T-cell (primary cell): Measurements from ENCODE around the gene H2BK1. TPM values are rescaled to one million over a fixed set of nuclear protein-coding genes. Genes with fewer than 3 reads are reported as not detected.

Source experiments
- ATAC-seq, 4 experiments: fragments of 200-7000 bp in 3 of 4; fragments of 150-1000 bp in 1 of 4; cut with Tn5 transposase; replicated peaks in 1 of 4; 1 replicate in 3 of 4; 2 replicates in 1 of 4; pipeline ENCODE4 v1.10.0; 2021; ENCODE audit warnings: moderate library complexity in 3 of 4, mild to moderate bottlenecking in 2 of 4, moderate number of reproducible peaks in 1 of 4
- CTCF ChIA-PET, 2 donors: fragments of 300-600 bp; sonication (Branson Sonifier 250); formaldehyde crosslinking; loops; one replicate each; lab custom pipeline; 2022; ENCODE audit warnings: antibody characterized with exemption in 2 of 2; lab: Charles Lee
- POLR2A ChIA-PET, 2 donors: fragments of 300-600 bp; sonication (Branson Sonifier 250); formaldehyde crosslinking; loops; one replicate each; lab custom pipeline; 2022; ENCODE audit warnings: antibody characterized with exemption in 2 of 2; lab: Charles Lee
- DNase-seq, 35 experiments: peaks; one replicate each; pipeline versions ENCODE4 v3.0.0 to v3.0.0-alpha.2; 2013 to 2023
- H3K27ac ChIP-seq: one replicate; pipeline ENCODE4 v1.5.1; 2013; ENCODE audit warnings: low read length
- H3K27me3 ChIP-seq, 2 experiments: replicated peaks in 1 of 2; 1 replicate in 1 of 2; 2 replicates in 1 of 2; pipeline versions ENCODE4 v1.6.1 to v1.7.0; 2013; ENCODE audit warnings: low read length in 1 of 2, mixed read lengths in 1 of 2; ENCODE audit not compliant: control insufficient read depth in 2 of 2, insufficient read depth in 2 of 2; ENCODE audit errors: extremely low read depth in 1 of 2
- H3K36me3 ChIP-seq, 2 donors: 1 replicate in 1 of 2; 2 replicates in 1 of 2; pipeline versions ENCODE4 v1.6.1 to v1.7.0; 2013; ENCODE audit warnings: low read length in 1 of 2; ENCODE audit not compliant: control insufficient read depth in 2 of 2, insufficient read depth in 1 of 2; ENCODE audit errors: extremely low read depth in 1 of 2
- H3K4me1 ChIP-seq, 2 experiments: 1 replicate in 1 of 2; 2 replicates in 1 of 2; pipeline versions ENCODE4 v1.6.1 to v1.7.0; 2013; ENCODE audit warnings: low read length in 2 of 2, mixed read lengths in 1 of 2; ENCODE audit not compliant: insufficient read depth in 2 of 2, control insufficient read depth in 1 of 2; ENCODE audit errors: extremely low read depth in 1 of 2
- H3K4me3 ChIP-seq, 2 donors: 1 replicate in 1 of 2; 2 replicates in 1 of 2; pipeline versions ENCODE4 v1.5.1 to v1.7.0; 2013; ENCODE audit warnings: mild to moderate bottlenecking in 2 of 2, low read length in 1 of 2, moderate library complexity in 1 of 2; ENCODE audit not compliant: control insufficient read depth in 1 of 2; ENCODE audit errors: extremely low read depth in 1 of 2
- H3K9me3 ChIP-seq: 2 replicates; pipeline ENCODE4 v1.7.0; 2013
- H3K27ac Mint-ChIP-seq, 2 donors: one replicate each; pipeline ENCODE4 v1.8.0; 2020 to 2021; ENCODE audit warnings: mild to moderate bottlenecking in 2 of 2, mixed read lengths in 2 of 2
- H3K27me3 Mint-ChIP-seq, 2 donors: one replicate each; pipeline ENCODE4 v1.8.0; 2021 to 2022; ENCODE audit warnings: mixed read lengths in 2 of 2
- H3K36me3 Mint-ChIP-seq: one replicate; pipeline ENCODE4 v1.8.0; 2021; ENCODE audit warnings: mixed read lengths
- H3K4me1 Mint-ChIP-seq, 3 donors: one replicate each; pipeline ENCODE4 v1.8.0; 2020 to 2022; ENCODE audit warnings: mixed read lengths in 3 of 3, mild to moderate bottlenecking in 1 of 3
- H3K4me3 Mint-ChIP-seq, 3 donors: one replicate each; pipeline ENCODE4 v1.8.0; 2020 to 2022; ENCODE audit warnings: mild to moderate bottlenecking in 3 of 3, mixed read lengths in 3 of 3, moderate library complexity in 3 of 3
- H3K9me3 Mint-ChIP-seq, 3 donors: one replicate each; pipeline ENCODE4 v1.8.0; 2020 to 2022; ENCODE audit warnings: mixed read lengths in 3 of 3
- WGBS: methylation state at CpG from one replicate; pipeline ENCODE4 v1.1.5; 2013; ENCODE audit warnings: missing lambda C conversion rate; ENCODE audit not compliant: insufficient coverage; 5-methylcytosine and 5-hydroxymethylcytosine counted together
- total RNA-seq, 35 experiments: library from RNA in 6 of 35; stranded (reverse) in 6 of 35; fragments of 120-200 nt in 1 of 35; gene quantifications; one replicate each; pipeline versions ENCODE4 v1.2.1 to v1.2.4 and lab custom pipeline; 2013 to 2026

The H2BK1 gene
- total RNA-seq, 5 donors from 2014 or later (not counting 1 experiment from before 2014, with no cell fraction given) = 3.1 to 7.7 (median 5.1) TPM

DNA sequence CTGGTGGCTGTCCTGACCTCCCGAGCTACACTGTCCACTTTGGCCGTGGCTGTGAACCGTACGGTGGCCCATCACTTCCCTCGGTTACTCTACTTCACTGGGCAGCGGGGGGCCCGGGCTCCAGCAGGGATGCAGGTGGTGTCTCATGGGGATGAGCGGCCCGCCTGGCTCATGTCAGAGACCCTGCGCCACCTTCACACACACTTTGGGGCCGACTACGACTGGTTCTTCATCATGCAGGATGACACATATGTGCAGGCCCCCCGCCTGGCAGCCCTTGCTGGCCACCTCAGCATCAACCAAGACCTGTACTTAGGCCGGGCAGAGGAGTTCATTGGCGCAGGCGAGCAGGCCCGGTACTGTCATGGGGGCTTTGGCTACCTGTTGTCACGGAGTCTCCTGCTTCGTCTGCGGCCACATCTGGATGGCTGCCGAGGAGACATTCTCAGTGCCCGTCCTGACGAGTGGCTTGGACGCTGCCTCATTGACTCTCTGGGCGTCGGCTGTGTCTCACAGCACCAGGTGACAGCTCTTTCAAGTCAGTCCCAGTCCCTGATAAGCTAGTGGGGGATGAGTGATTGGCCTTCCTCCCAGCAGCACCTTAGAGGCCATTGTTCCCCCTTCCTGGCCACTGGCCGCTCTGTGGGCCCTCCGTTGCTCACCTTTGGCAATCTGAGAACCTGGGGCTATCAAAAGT lies 25.0 kb upstream of the H2BK1 start:
- H3K9me3 ChIP-seq = no peaks in the 10 kb centered on the region
- ChIA-PET CTCF (no interaction called here), POLR2A (interaction anchor here in 1 of 2 donors (1.0 kb wide), 1 partner anchor 13 kb away, joined by 7 read pairs; no protein-coding TSS in a partner anchor)
- peak overlapping the region in 2 of 3 donors; percentile 3 to 96 for H3K4me3 Mint-ChIP-seq
- H3K27me3 Mint-ChIP-seq = no peaks in the 10 kb centered on the region
- no peaks in the 10 kb centered on the region for H3K9me3 Mint-ChIP-seq
- H3K36me3 ChIP-seq = peaks cover 6 to 53% of the 10 kb centered on the region in 2 donors
- H3K27me3 ChIP-seq = no peaks in the 10 kb centered on the region
- 97% methylated on average over 27 of the region's 28 CpGs for WGBS
- no peak overlapping the region for H3K27ac ChIP-seq
- H3K4me3 ChIP-seq = no peak overlapping the region
- ATAC-seq (no peak), DNase-seq (no peak)
- H3K4me1 Mint-ChIP-seq = peaks cover 36 to 41% (median 38%) of the 10 kb centered on the region in 3 donors
- peaks cover 9% of the 10 kb centered on the region for H3K36me3 Mint-ChIP-seq
- H3K4me1 ChIP-seq = peaks cover 6 to 33% of the 10 kb centered on the region in 2 experiments
- H3K27ac Mint-ChIP-seq = no peak overlapping the region

DNA sequence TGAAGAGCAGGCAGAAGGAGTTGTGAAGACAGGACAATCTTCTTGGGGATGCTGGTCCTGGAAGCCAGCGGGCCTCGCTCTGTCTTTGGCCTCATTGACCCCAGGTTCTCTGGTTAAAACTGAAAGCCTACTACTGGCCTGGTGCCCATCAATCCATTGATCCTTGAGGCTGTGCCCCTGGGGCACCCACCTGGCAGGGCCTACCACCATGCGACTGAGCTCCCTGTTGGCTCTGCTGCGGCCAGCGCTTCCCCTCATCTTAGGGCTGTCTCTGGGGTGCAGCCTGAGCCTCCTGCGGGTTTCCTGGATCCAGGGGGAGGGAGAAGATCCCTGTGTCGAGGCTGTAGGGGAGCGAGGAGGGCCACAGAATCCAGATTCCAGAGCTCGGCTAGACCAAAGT lies 23.5 kb upstream of the H2BK1 start:
- no peaks in the 10 kb centered on the region for H3K27me3 Mint-ChIP-seq
- Histone ChIP-seq H3K36me3 (peaks cover 6 to 47% of the 10 kb centered on the region in 2 donors), H3K27ac (no peak overlapping the region), H3K4me3 (peak overlapping the region in 1 of 2 donors; percentile 65), H3K4me1 (peaks cover 6 to 33% of the 10 kb centered on the region in 2 experiments), H3K27me3 (no peaks in the 10 kb centered on the region), H3K9me3 (no peaks in the 10 kb centered on the region)
- ATAC-seq (no peak), DNase-seq (no peak)
- peaks cover 36 to 41% (median 38%) of the 10 kb centered on the region in 3 donors for H3K4me1 Mint-ChIP-seq
- peak overlapping the region; percentile 96 to 100 (median 99) for H3K4me3 Mint-ChIP-seq
- no peaks in the 10 kb centered on the region for H3K9me3 Mint-ChIP-seq
- peak overlapping the region; percentile 95 for H3K27ac Mint-ChIP-seq
- ChIA-PET POLR2A (interaction anchor here (1.0 kb wide), 2 partner anchors 10 to 12 kb away, joined by 3 to 7 read pairs; no protein-coding TSS in a partner anchor), CTCF (interaction anchor here in 1 of 2 donors (1.8 kb wide), 1 partner anchor 10 kb away, joined by 5 read pairs; no protein-coding TSS in a partner anchor)
- WGBS = 97% methylated on average over 3 of the region's 9 CpGs
- peaks cover 9% of the 10 kb centered on the region for H3K36me3 Mint-ChIP-seq

DNA sequence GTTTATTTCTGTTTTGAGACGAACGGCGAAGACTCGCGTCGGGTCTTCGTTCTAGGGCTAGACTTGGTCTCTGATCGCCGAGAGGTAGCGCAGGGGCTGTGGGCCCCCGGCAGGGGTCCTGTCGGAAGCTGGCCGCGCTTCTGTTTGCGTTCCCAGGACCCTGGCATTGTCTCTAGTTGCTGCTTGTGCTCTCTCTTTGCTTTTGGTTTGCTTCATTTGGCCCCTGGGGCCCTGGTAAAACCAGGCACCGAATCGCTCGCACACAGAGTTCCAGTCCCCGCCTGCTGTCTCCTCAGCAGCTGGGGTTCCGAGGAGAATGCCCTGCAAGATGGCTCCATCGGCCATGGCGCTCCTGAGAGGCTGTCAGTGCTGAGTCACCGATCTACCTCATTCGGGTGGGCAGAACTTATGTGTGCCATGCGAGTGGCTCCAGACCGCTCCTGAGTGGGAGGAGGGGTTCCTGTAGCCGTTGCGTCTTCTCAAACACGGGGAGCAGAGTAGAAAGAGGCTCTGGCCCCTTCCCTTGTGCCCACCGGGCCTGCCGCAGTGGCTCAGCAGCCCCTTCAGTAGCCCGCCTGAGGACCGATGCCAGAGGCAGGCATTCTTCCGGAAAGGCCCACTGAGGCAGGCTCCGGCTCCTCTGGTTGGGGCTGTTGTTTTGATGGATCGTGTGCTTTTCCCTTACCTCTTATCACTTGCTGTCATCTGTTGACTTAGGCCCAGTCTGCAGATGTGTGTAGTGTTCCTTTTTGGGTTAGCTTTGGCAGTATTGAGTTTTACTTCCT lies 22.8 kb upstream of the H2BK1 start:
- H3K27me3 Mint-ChIP-seq = no peaks in the 10 kb centered on the region
- peaks cover 9% of the 10 kb centered on the region for H3K36me3 Mint-ChIP-seq
- ATAC-seq (peak; percentile 56 to 61 (median 57)), DNase-seq (peak in 32 of 35 experiments; percentile 29 to 72 (median 50))
- H3K4me3 Mint-ChIP-seq = peak overlapping the region; percentile 96 to 100 (median 99)
- peak overlapping the region; percentile 40 for H3K27ac ChIP-seq
- H3K4me1 Mint-ChIP-seq = peaks cover 40 to 42% (median 40%) of the 10 kb centered on the region in 3 donors
- no peaks in the 10 kb centered on the region for H3K27me3 ChIP-seq
- no peaks in the 10 kb centered on the region for H3K9me3 ChIP-seq
- peak overlapping the region; percentile 95 for H3K27ac Mint-ChIP-seq
- CTCF ChIA-PET = interaction anchor here in 1 of 2 donors (0.9 to 1.8 kb wide), 3 partner anchors 11 kb away, joined by 3 to 8 read pairs (median 5); no protein-coding TSS in a partner anchor
- H3K36me3 ChIP-seq = peaks cover 6 to 41% of the 10 kb centered on the region in 2 donors
- H3K4me3 ChIP-seq = peak overlapping the region; percentile 65 to 95
- H3K9me3 Mint-ChIP-seq = no peaks in the 10 kb centered on the region
- peaks cover 6 to 33% of the 10 kb centered on the region in 2 experiments for H3K4me1 ChIP-seq
- POLR2A ChIA-PET = interaction anchor here in 1 of 2 donors (1.0 kb wide), 1 partner anchor 10 kb away, joined by 3 read pairs; no protein-coding TSS in a partner anchor
- WGBS = under 1% methylated on average over 27 of the region's 36 CpGs

DNA sequence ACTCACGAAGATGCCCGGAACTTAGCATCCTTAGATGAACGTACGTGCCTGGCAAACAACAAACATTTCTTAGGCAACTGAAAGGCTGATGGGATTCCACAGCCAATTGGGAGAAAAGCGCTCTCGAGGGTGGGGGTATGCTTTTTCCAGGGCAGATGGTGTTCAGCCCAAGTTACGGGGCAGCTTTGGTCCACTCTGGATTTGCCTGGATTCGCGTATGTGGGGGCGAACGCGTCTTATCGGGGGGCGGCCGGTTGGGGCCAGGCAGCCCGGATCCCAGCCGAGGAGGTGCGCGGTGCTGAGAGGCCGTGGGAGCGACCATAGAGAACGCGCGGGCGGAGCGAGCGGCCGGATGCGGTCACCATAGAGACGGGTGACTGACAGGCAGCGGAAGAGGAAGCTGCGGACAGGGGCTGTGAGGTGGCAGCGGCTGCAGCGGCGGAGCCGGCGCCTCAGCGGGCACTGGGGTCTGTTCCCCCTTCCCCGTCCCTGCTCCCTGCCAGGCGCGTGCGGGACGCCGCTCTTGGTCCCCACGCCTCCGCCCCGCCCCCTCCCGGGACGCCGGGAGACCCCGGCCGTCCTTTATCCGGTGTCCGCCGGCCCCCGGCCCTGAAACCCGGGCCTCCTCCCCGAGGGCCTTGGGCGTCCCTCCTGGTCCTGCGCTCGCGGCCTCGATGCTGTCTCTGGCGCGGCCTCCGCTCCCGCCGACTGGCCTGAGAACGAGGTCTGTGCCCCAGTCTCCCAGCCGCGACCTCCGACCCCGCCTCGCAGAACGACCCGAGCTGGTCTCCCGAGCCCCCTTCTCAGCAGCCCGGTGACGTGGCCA lies 22.0 kb upstream of the H2BK1 start, which contains the start of gene CHPF2:
CHPF2 (plus strand) TSS at position 393 of the 826 bp plus-strand sequence. CDS start 1,529 bp downstream, outside the sequence.
- Mint-ChIP-seq H3K36me3 (peaks cover 9% of the 10 kb centered on the region), H3K27me3 (no peaks in the 10 kb centered on the region), H3K9me3 (no peaks in the 10 kb centered on the region), H3K4me1 (peaks cover 46 to 48% (median 47%) of the 10 kb centered on the region in 3 donors), H3K4me3 (peak within 1 kb of the TSS; percentile 96 to 100 (median 99)), H3K27ac (peak within 1 kb of the TSS; percentile 96 to 98)
- H3K27me3 ChIP-seq = no peaks in the 10 kb centered on the region
- H3K27ac ChIP-seq = peak within 1 kb of the TSS; percentile 68
- peak; percentile 78 to 93 (median 85) for DNase-seq
- peak within 1 kb of the TSS; percentile 65 to 95 for H3K4me3 ChIP-seq
- ATAC-seq = peak; percentile 89 to 93 (median 90)
- WGBS = under 1% methylated on average over 77 of the region's 79 CpGs
- CTCF ChIA-PET = interaction anchor here in 1 of 2 donors (0.9 to 1.6 kb wide), 2 partner anchors 11 kb away, joined by 3 to 8 read pairs; no protein-coding TSS in a partner anchor
- H3K4me1 ChIP-seq = peaks cover 6 to 41% of the 10 kb centered on the region in 2 experiments
- peaks cover 6 to 33% of the 10 kb centered on the region in 2 donors for H3K36me3 ChIP-seq
- H3K9me3 ChIP-seq = no peaks in the 10 kb centered on the region
- POLR2A ChIA-PET = no interaction called here

DNA sequence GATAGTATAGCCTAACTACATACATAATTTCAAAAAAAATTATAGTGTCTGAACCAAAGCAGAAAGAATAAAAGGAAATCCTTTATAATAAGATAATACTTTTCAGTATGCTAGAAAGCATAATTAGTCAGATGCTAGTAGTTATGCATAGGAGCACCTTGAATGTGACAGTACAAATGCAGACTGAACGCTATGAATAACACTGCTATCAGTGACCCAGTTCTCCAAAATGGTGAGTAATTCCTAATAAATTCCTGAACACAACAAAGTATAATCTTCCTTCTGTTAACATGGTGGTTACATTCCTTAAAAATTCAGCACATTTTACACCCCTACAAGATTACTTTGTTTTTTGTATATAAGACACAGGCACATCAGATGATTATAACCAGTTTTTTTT lies 20.8 kb upstream of the H2BK1 start:
- Mint-ChIP-seq H3K36me3 (peaks cover 3% of the 10 kb centered on the region), H3K4me1 (peaks cover 52 to 59% (median 57%) of the 10 kb centered on the region in 3 donors), H3K27me3 (no peaks in the 10 kb centered on the region), H3K4me3 (peak overlapping the region; percentile 56 to 99 (median 96)), H3K27ac (no peak overlapping the region), H3K9me3 (no peaks in the 10 kb centered on the region)
- Histone ChIP-seq H3K27me3 (no peaks in the 10 kb centered on the region), H3K36me3 (peaks cover 3 to 21% of the 10 kb centered on the region in 2 donors), H3K4me1 (peaks cover 10 to 48% of the 10 kb centered on the region in 2 experiments), H3K27ac (no peak overlapping the region), H3K9me3 (no peaks in the 10 kb centered on the region), H3K4me3 (no peak overlapping the region)
- POLR2A ChIA-PET = no interaction called here
- ATAC-seq (no peak), DNase-seq (no peak)
- whole genome bisulfite sequencing = 100% methylated on average over 1 of the region's 1 CpG
- CTCF ChIA-PET = interaction anchor here in 1 of 2 donors (1.6 kb wide), 1 partner anchor 13 kb away, joined by 8 read pairs; no protein-coding TSS in a partner anchor
